Activated CD4-positive, CD25-positive, alpha-beta regulatory T cell treated with anti-CD3 and anti-CD28 coated beads, Interleukin-2, amount 50 U/mL, for 72 hours (primary cell): ENCODE results near the gene UBTD1.
"Not testable (repeated sequence)": the region's sequence is repeated elsewhere in the genome, so short reads cannot be mapped to it uniquely, and the experiment has no call there.

Experiments used
- DNase-seq: peaks from one replicate; pipeline ENCODE4 v3.0.0; 2021

Gene UBTD1, protein sequence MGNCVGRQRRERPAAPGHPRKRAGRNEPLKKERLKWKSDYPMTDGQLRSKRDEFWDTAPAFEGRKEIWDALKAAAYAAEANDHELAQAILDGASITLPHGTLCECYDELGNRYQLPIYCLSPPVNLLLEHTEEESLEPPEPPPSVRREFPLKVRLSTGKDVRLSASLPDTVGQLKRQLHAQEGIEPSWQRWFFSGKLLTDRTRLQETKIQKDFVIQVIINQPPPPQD

GRCh38 chr10:97498841-97499560 is at the start of gene UBTD1:
TSS of gene UBTD1 (plus strand) at chr10:97498924. CDS start at chr10:97499204, 280 bp downstream.
- no peak for DNase-seq

- DNase-seq, result no peak
Measured at GRCh38 chr10:97450828-97451227, 47.9 kb upstream of the UBTD1 start.

DNA sequence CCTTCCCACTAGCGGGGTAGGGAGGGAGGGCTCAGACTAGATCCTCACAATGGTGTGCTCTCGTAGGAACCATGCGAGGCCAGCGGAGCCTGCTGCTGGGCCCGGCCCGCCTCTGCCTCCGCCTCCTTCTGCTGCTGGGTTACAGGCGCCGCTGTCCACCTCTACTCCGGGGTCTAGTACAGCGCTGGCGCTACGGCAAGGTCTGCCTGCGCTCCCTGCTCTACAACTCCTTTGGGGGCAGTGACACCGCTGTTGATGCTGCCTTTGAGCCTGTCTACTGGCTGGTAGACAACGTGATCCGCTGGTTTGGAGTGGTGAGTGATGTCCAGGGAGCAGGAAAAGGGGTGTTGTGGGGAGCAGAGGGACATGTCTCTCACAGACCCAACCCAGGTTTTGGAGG is 47.1 kb upstream of the UBTD1 start:
- no peak for DNase-seq

- DNase-seq, result no peak
Measured at GRCh38 chr10:97452352-97452751, 46.4 kb upstream of the UBTD1 start.

GRCh38 chr10:97454330-97455036 is 44.2 kb upstream of the UBTD1 start:
- DNase-seq, result no peak

- DNase-seq, result no peak
Measured at GRCh38 chr10:97456034-97456685, 42.6 kb upstream of the UBTD1 start.

- no peak for DNase-seq
Measured at GRCh38 chr10:97456686-97457065, 42.0 kb upstream of the UBTD1 start.

DNA sequence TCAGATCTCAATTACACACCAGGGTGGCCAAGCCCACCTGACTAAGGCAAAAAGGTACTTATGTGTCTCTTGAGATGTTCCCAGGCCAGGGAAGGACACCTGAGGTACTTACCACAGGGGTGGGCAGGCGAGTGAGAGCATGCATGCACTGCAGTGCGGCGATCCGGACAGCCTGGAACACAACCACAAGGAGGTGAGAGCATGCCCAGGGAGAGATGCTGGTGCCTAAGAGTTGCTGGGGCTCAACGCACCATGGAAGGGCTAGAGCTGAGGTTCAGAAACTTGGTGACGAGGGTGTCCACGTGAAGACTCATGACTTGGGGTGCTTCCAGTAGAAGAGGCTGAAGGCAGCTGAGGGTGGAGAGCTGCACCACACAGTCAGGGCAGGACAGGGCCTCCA is 39.6 kb upstream of the UBTD1 start:
- DNase-seq, result no peak

- no peak for DNase-seq
Measured at GRCh38 chr10:97459933-97460332, 38.8 kb upstream of the UBTD1 start.

GRCh38 chr10:97462309-97462708 is 36.4 kb upstream of the UBTD1 start:
- no peak for DNase-seq

DNA sequence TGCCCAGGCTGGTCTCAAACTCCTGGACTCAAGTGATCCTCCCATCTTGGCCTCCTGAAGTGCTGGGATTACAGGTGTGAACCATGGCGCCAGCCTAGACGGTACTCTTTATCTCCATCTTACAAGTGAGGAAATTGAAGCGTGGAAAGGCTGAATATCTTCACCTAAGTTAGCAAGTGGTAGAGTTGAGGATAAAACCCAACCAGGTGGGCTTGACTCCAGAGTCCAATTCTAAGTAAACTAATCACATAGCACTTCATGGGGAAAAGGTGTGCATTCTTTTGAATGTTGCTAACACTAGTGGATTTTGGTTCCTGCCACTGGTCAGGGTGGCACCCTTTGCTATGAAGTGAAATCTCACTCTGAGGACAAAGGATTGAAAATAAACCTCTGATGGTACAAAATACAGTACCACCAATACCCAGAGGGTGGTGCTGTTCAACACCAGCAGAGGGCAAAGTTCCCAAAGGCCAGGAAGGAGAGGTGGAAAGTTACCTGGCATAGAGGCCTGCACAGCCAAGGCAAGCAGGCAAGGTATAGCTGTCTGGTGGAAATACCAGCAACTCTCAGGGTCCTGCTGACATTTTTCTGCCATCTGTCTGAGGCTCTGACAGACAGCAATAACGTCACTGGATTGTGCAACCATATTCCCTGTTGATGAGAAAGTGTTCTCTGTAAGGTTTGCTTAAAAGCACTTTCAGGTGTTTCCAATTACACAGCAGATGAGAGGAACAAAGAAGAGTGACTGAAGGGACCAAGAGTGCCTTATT is 35.2 kb upstream of the UBTD1 start:
- DNase-seq, result no peak

- no peak for DNase-seq
Measured at GRCh38 chr10:97464226-97464625, 34.5 kb upstream of the UBTD1 start.

DNA sequence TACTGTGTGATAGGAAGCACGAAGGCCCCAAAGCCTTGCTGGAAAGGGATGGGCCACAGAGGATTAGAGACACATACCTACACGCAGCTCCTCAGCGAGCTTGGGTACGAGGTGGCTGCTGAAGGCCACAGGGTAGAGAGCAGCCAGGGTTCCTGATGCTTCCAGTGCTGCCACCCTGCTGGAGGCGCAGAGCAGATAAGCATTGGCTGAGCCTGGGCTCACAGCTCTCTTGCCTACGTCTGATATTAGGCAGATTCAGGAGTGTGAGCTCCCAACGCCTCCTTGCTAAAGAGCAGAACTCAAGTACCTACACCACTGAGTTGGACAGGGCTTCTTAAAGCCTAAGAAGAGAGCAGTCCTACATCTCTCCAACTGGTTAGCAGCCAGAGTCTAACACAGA is 32.7 kb upstream of the UBTD1 start:
- DNase-seq, result no peak

GRCh38 chr10:97466755-97467154 is 32.0 kb upstream of the UBTD1 start:
- no peak for DNase-seq

DNA sequence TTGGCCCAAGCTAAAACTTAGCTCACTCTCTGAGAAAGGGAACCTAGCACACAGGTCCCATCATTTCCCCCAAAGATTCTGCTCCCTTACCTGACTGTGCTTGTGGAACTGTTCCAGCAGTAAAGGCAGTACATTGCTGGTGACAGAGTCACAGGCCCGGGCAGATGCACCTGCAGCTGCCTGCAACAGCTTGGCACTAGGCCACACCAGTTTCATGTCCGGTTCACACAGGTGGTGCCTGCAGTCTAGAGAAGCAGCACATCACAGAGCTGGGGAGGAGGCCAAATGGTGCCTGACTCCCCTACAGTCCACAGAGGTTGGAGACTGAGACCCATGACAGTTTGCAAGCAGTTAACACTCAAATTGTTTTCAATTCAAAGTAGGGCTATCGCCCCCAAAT is 30.6 kb upstream of the UBTD1 start:
- no peak for DNase-seq

GRCh38 chr10:97468781-97469180 is 29.9 kb upstream of the UBTD1 start:
- DNase-seq, result not testable (repeated sequence)

- DNase-seq, result no peak
Measured at GRCh38 chr10:97474918-97475317, 23.8 kb upstream of the UBTD1 start.

DNA sequence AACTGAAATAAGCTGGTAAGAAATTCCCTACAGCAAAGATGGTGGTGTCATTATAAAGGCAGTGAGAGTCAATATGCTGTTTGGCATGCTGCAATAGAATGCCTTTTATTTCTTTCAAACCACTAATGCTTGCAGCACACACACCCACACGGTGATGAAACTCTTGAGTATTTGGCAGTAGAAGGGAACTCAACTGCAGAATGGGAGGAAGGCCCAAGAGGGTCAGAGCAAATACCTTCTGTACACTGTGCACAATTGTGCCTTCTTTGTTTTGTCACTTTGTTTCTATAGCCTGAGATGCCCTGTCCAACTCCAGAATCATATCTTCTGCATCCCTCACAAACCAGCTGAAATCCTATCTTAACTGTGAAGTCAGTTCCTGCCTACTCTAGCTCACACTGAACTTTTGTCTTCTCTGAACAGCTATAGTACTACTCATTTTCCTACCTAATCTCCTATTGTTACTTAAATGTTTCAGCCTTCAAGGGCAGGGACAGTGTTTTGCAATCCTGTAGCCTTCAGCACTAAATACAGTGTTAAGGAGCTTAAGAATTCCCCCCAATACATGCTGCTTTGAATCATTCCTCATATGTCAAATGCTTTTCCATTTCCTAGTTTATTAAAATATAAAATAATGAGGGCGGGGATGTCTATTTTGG is 22.7 kb upstream of the UBTD1 start:
- DNase-seq, result no peak

DNA sequence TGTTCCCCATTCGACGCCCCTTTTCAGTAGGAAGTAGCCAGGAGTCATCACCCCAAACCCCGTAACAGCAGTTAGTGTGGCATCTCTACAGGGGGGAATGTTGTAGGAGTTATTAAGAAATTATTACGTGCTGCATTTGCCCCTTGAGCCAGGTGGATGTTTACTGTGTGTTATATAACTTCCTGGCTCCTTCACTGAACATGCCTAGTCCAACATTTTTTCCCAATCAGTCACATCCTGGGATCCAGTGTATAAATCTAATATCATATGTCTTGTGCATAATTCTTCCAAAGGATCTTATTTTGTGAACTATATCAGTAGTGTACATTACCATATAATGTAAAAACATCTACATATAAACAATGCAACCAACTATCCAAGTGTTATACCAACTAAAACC is 19.3 kb upstream of the UBTD1 start:
- DNase-seq, result not testable (repeated sequence)

- no peak for DNase-seq
Measured at GRCh38 chr10:97479939-97480338, 18.8 kb upstream of the UBTD1 start.

DNA sequence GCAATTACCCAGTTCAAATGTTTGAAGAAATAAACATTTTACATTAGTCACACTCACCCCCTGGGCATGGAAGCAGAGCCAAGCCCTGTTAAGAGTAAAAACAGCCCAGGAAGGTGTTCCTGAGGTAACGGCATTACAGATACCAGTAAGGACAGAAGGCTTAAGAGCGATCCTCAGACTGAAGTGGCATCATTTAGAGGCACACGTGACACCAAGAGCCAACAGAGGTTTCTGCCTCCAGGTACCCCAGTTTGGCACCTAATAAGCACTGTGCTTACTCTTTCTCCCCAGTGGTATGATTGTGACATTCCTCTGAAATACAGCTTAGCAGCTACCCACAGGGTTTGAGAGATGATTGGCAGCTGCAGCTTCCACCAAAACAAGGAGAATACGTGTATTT is 17.7 kb upstream of the UBTD1 start:
- DNase-seq, result no peak

DNA sequence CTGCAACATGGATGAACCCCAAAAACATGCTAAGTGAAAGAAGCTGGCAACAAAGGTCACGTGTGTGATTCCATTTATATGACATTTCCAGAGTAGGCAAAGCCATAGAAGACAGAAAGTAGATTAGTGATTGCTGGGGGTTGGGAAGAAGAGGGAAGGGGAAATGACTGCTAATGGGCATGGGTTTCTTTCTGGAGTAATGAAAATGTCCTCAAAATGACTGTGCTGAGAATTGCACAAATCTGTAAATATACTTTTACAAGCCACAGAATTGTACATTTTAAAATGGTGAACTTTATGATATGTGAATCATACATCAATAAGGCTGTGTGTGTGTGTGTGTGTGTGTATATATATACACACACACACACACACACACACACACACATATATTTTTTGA is 16.3 kb upstream of the UBTD1 start:
- DNase-seq, result no peak
